Activated CD8-positive, alpha-beta memory T cell treated with anti-CD3 and anti-CD28 coated beads, Interleukin-2, amount 50 U/mL, for 48 hours (primary cell): Measurements from ENCODE around the gene PHF24.
"Not testable (repeated sequence)": the region's sequence is repeated elsewhere in the genome, so short reads cannot be mapped to it uniquely, and the experiment has no call there.

Experiments
- DNase-seq: peaks from one replicate; pipeline ENCODE4 v3.0.0-alpha.2; 2020

The PHF24 gene

GRCh38 chr9:34998266-34998665 is 40.2 kb downstream of the PHF24 start:
- no peak for DNase-seq

GRCh38 chr9:34999576-34999975 is 41.5 kb downstream of the PHF24 start:
- DNase-seq, result no peak

- no peak for DNase-seq
Observed at GRCh38 chr9:35000535-35001284, 42.6 kb downstream of the PHF24 start.

- no peak for DNase-seq
Observed at GRCh38 chr9:35001285-35001677, 43.2 kb downstream of the PHF24 start.

- DNase-seq, result no peak
Observed at GRCh38 chr9:35001803-35002502, 43.9 kb downstream of the PHF24 start.

GRCh38 chr9:35002623-35003022 is 44.5 kb downstream of the PHF24 start:
- no peak for DNase-seq

GRCh38 chr9:35004299-35004698 is 46.2 kb downstream of the PHF24 start:
- DNase-seq, result not testable (repeated sequence)

- no peak for DNase-seq
Observed at GRCh38 chr9:35010351-35010958, 52.4 kb downstream of the PHF24 start.

- no peak for DNase-seq
Observed at GRCh38 chr9:35014517-35014916, 56.4 kb downstream of the PHF24 start.

- not testable (repeated sequence) for DNase-seq
Observed at GRCh38 chr9:35023443-35023842, 65.4 kb downstream of the PHF24 start.

GRCh38 chr9:35026671-35027070 is 68.6 kb downstream of the PHF24 start:
- DNase-seq, result no peak

GRCh38 chr9:35027374-35027773 is 69.3 kb downstream of the PHF24 start:
- DNase-seq, result no peak

GRCh38 chr9:35027860-35028259 is 69.8 kb downstream of the PHF24 start:
- no peak for DNase-seq

GRCh38 chr9:35028341-35028740 is 70.3 kb downstream of the PHF24 start:
- no peak for DNase-seq

- DNase-seq, result no peak
Observed at GRCh38 chr9:35029241-35029640, 71.2 kb downstream of the PHF24 start.

- DNase-seq, result no peak
Observed at GRCh38 chr9:35029852-35030251, 71.8 kb downstream of the PHF24 start.
